GM19099 (cell line): Measurements from ENCODE around the gene PRDM16.

ENCODE experiments used
- POLR2A ChIP-seq: IDR thresholded peaks from 3 replicates; pipeline ENCODE4 v1.6.1; 2011; ENCODE audit warnings: low read depth; ENCODE audit not compliant: insufficient read length; ENCODE audit errors: extremely low read depth

The PRDM16 gene

GRCh38 chr1:3111348-3112021 is 42.5 kb downstream of the PRDM16 start:
- TF ChIP-seq POLR2A = no peak

- no peak for TF ChIP-seq POLR2A
Observed at GRCh38 chr1:3112526-3112925, 43.5 kb downstream of the PRDM16 start.

- no peak for TF ChIP-seq POLR2A
Observed at GRCh38 chr1:3113047-3113740, 44.2 kb downstream of the PRDM16 start.

GRCh38 chr1:3113741-3114056 is 44.7 kb downstream of the PRDM16 start:
- no peak for TF ChIP-seq POLR2A

- TF ChIP-seq POLR2A = no peak
Observed at GRCh38 chr1:3114131-3114744, 45.2 kb downstream of the PRDM16 start.

GRCh38 chr1:3114846-3115245 is 45.8 kb downstream of the PRDM16 start:
- no peak for TF ChIP-seq POLR2A

GRCh38 chr1:3115275-3116149 is 46.5 kb downstream of the PRDM16 start:
- no peak for TF ChIP-seq POLR2A

GRCh38 chr1:3116150-3116510 is 47.1 kb downstream of the PRDM16 start:
- no peak for TF ChIP-seq POLR2A

- no peak for TF ChIP-seq POLR2A
Observed at GRCh38 chr1:3116560-3116959, 47.6 kb downstream of the PRDM16 start.

- no peak for TF ChIP-seq POLR2A
Observed at GRCh38 chr1:3117879-3118278, 48.9 kb downstream of the PRDM16 start.

- no peak for TF ChIP-seq POLR2A
Observed at GRCh38 chr1:3119061-3119460, 50.1 kb downstream of the PRDM16 start.

GRCh38 chr1:3119725-3120124 is 50.7 kb downstream of the PRDM16 start:
- no peak for TF ChIP-seq POLR2A

GRCh38 chr1:3120140-3120539 is 51.1 kb downstream of the PRDM16 start:
- TF ChIP-seq POLR2A = no peak

GRCh38 chr1:3120994-3121393 is 52.0 kb downstream of the PRDM16 start:
- TF ChIP-seq POLR2A = no peak

GRCh38 chr1:3121401-3122210 is 52.6 kb downstream of the PRDM16 start:
- TF ChIP-seq POLR2A = no peak

GRCh38 chr1:3122311-3122710 is 53.3 kb downstream of the PRDM16 start:
- TF ChIP-seq POLR2A = no peak
